Osteocyte (in vitro differentiated cells): ENCODE measurements around the gene ZNRF3. TPM values are rescaled to one million over a fixed set of nuclear protein-coding genes. Genes with fewer than 3 reads are reported as not detected.

Experiments
- DNase-seq: peaks from one replicate; pipeline ENCODE4 v3.0.0; 2021; ENCODE audit warnings: mixed read lengths; ENCODE audit not compliant: unreplicated experiment; ENCODE audit errors: extremely low spot score
- H3K27ac Mint-ChIP-seq: one replicate; pipeline ENCODE4 v1.8.0; 2021; ENCODE audit warnings: mild to moderate bottlenecking, mixed read lengths; ENCODE audit not compliant: unreplicated experiment
- H3K27me3 Mint-ChIP-seq: one replicate; pipeline ENCODE4 v1.8.0; 2021; ENCODE audit warnings: mixed read lengths; ENCODE audit not compliant: unreplicated experiment
- H3K36me3 Mint-ChIP-seq: one replicate; pipeline ENCODE4 v1.8.0; 2021; ENCODE audit warnings: mixed read lengths; ENCODE audit not compliant: unreplicated experiment
- H3K4me1 Mint-ChIP-seq: one replicate; pipeline ENCODE4 v1.8.0; 2021; ENCODE audit warnings: mixed read lengths; ENCODE audit not compliant: unreplicated experiment
- H3K4me3 Mint-ChIP-seq: one replicate; pipeline ENCODE4 v1.8.0; 2021; ENCODE audit warnings: mild to moderate bottlenecking, moderate library complexity, mixed read lengths; ENCODE audit not compliant: unreplicated experiment
- H3K9me3 Mint-ChIP-seq: one replicate; pipeline ENCODE4 v1.8.0; 2021; ENCODE audit warnings: mixed read lengths; ENCODE audit not compliant: unreplicated experiment
- total RNA-seq: library from RNA; stranded (reverse); gene quantifications from 2 replicates; pipeline ENCODE4 v1.2.1, GENCODE V29; 2021
- TF ChIP-seq, protein P1 (sequence below): fragments of 200-600 bp; sonication (generic); IDR thresholded peaks from 2 replicates; pipeline ENCODE4 v1.5.0; 2021; ENCODE audit warnings: antibody characterized with exemption, mild to moderate bottlenecking, moderate library complexity

The ZNRF3 gene
- total RNA-seq, 1 donor from 2014 or later, result 6.4 TPM

DNA sequence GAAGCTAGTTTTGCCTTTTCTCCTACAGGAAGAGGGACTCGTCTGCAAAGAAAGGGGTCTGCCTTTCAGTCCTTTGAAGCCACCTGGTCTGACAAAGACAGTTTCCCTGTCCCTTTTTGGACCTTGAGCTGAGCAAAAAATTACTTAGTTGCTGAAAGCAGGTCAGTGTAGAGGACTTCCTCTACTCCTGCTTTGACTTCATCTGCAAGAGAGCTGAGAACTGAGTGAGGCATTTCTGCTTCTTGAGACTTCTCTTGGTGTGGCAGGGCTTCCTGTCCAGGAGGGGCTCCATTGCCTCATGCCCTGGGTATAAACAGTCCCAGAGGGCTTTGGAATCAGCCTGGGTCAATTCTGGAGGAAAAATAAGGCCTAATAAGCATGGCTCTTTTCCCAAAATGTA is 73.1 kb downstream of the ZNRF3 start:
- Mint-ChIP-seq H3K27ac (no peak overlapping the region), H3K36me3 (peaks cover 3% of the 10 kb centered on the region), H3K9me3 (no peaks in the 10 kb centered on the region), H3K4me3 (no peak overlapping the region), H3K27me3 (no peaks in the 10 kb centered on the region), H3K4me1 (peaks cover 26% of the 10 kb centered on the region)
- TF ChIP-seq, protein P1, sequence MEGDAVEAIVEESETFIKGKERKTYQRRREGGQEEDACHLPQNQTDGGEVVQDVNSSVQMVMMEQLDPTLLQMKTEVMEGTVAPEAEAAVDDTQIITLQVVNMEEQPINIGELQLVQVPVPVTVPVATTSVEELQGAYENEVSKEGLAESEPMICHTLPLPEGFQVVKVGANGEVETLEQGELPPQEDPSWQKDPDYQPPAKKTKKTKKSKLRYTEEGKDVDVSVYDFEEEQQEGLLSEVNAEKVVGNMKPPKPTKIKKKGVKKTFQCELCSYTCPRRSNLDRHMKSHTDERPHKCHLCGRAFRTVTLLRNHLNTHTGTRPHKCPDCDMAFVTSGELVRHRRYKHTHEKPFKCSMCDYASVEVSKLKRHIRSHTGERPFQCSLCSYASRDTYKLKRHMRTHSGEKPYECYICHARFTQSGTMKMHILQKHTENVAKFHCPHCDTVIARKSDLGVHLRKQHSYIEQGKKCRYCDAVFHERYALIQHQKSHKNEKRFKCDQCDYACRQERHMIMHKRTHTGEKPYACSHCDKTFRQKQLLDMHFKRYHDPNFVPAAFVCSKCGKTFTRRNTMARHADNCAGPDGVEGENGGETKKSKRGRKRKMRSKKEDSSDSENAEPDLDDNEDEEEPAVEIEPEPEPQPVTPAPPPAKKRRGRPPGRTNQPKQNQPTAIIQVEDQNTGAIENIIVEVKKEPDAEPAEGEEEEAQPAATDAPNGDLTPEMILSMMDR, result no peak
- DNase-seq, result no peak

DNA sequence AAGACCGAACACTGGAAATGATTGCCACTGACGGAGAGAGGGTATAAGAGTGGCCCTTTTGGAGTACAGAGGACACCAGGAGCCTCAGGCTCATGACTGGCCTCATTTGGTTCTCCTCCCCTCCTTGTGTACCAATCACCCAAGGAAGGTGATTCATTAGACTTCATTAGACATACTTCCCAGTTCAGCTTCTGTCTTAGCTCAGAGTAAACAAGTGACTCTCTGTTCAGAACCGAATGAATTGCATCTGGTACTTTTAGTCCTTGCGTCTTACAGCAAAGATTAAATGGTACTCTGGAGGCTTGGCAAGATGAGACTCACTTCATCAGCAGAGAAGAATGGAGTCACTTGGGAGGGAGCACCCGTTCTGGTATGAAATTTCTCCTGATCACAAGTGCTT is 75.2 kb downstream of the ZNRF3 start:
- Mint-ChIP-seq H3K9me3 (no peaks in the 10 kb centered on the region), H3K4me3 (no peak overlapping the region), H3K36me3 (peaks cover 3% of the 10 kb centered on the region), H3K4me1 (peaks cover 9% of the 10 kb centered on the region), H3K27ac (no peak overlapping the region), H3K27me3 (no peaks in the 10 kb centered on the region)
- DNase-seq, result no peak
- TF ChIP-seq, protein P1, result no peak

GRCh38 chr22:28962042-28962554 is 78.7 kb downstream of the ZNRF3 start:
- DNase-seq, result no peak
- TF ChIP-seq, protein P1, result no peak
- H3K4me3 Mint-ChIP-seq, result no peak overlapping the region
- H3K4me1 Mint-ChIP-seq, result peaks cover 7% of the 10 kb centered on the region
- H3K9me3 Mint-ChIP-seq, result no peaks in the 10 kb centered on the region
- H3K27ac Mint-ChIP-seq, result no peak overlapping the region
- H3K36me3 Mint-ChIP-seq, result peaks cover 3% of the 10 kb centered on the region
- H3K27me3 Mint-ChIP-seq, result no peaks in the 10 kb centered on the region

- Mint-ChIP-seq H3K27me3 (no peaks in the 10 kb centered on the region), H3K36me3 (peaks cover 3% of the 10 kb centered on the region), H3K27ac (no peak overlapping the region), H3K9me3 (no peaks in the 10 kb centered on the region), H3K4me1 (peaks cover 7% of the 10 kb centered on the region), H3K4me3 (no peak overlapping the region)
- DNase-seq, result no peak
- TF ChIP-seq, protein P1, result no peak
Observed at GRCh38 chr22:28963362-28963761, 80.0 kb downstream of the ZNRF3 start.

GRCh38 chr22:28967163-28967665 is 83.8 kb downstream of the ZNRF3 start:
- no peaks in the 10 kb centered on the region for H3K36me3 Mint-ChIP-seq
- H3K9me3 Mint-ChIP-seq, result peaks cover 4% of the 10 kb centered on the region
- H3K27me3 Mint-ChIP-seq, result no peaks in the 10 kb centered on the region
- no peak for DNase-seq
- no peak overlapping the region for H3K27ac Mint-ChIP-seq
- no peak overlapping the region for H3K4me3 Mint-ChIP-seq
- TF ChIP-seq, protein P1, result no peak
- peaks cover 2% of the 10 kb centered on the region for H3K4me1 Mint-ChIP-seq
